SU-DHL-6 (cell line): ENCODE results near the gene FAM9A.

Experiments
- CTCF ChIP-seq: fragments of 200-600 bp; sonication (generic); IDR thresholded peaks from one replicate; pipeline ENCODE4 v1.5.1; 2017; ENCODE audit warnings: antibody characterized with exemption, mild to moderate bottlenecking, low read length, moderate library complexity; ENCODE audit not compliant: insufficient read depth, poor library complexity, severe bottlenecking
- EZH2phosphoT487 ChIP-seq: fragments of 200-600 bp; sonication (generic), shearing (Covaris generic); conservative IDR thresholded peaks from 2 replicates; pipeline ENCODE4 v1.6.1; 2018; ENCODE audit warnings: mild to moderate bottlenecking, antibody characterized with exemption, low read length, moderate library complexity, mixed read lengths

- TF ChIP-seq CTCF (no peak), EZH2phosphoT487 (no peak)
Observed at GRCh38 chrX:8832582-8833378, 31.6 kb upstream of the FAM9A start.
